Activated CD8-positive, alpha-beta T cell treated with anti-CD3 and anti-CD28 coated beads, Interleukin-2, amount 10 ng/mL, durations not matched to agents 7 days and 5 days (primary cell): Measurements from ENCODE around the gene FANCC. TPM values are rescaled to one million over a fixed set of nuclear protein-coding genes. Genes with fewer than 3 reads are reported as not detected.
A peak's percentile ranks its signal among the peaks of the same experiment; 100 is the strongest.
"Not testable (repeated sequence)": the region's sequence is repeated elsewhere in the genome, so short reads cannot be mapped to it uniquely, and the experiment has no call there.

Experiments used
- ATAC-seq: fragments of 150-1000 bp; cut with Tn5 transposase; one replicate; pipeline ENCODE4 v1.10.0; 2021; ENCODE audit warnings: moderate library complexity
- CTCF ChIA-PET: fragments of 350-600 bp; sonication (Branson Sonifier 250); formaldehyde crosslinking; loops from one replicate; lab custom pipeline; 2021; ENCODE audit warnings: antibody characterized with exemption; lab: Charles Lee
- POLR2A ChIA-PET: fragments of 350-600 bp; sonication (Branson Sonifier 250); formaldehyde crosslinking; loops from one replicate; lab custom pipeline; 2021; ENCODE audit warnings: antibody characterized with exemption; lab: Charles Lee
- DNase-seq: peaks from one replicate; pipeline ENCODE4 v3.0.0-alpha.2; 2020
- H3K27ac Mint-ChIP-seq: one replicate; pipeline ENCODE4 v1.8.0; 2021; ENCODE audit warnings: mild to moderate bottlenecking, mixed read lengths
- H3K27me3 Mint-ChIP-seq: one replicate; pipeline ENCODE4 v1.8.0; 2021; ENCODE audit warnings: low read depth, mixed read lengths
- H3K36me3 Mint-ChIP-seq: one replicate; pipeline ENCODE4 v1.8.0; 2021; ENCODE audit warnings: low read depth, mixed read lengths
- H3K4me1 Mint-ChIP-seq: one replicate; pipeline ENCODE4 v1.8.0; 2021; ENCODE audit warnings: low read depth, mixed read lengths
- H3K4me3 Mint-ChIP-seq: one replicate; pipeline ENCODE4 v1.8.0; 2021; ENCODE audit warnings: mild to moderate bottlenecking, mixed read lengths
- H3K9me3 Mint-ChIP-seq: one replicate; pipeline ENCODE4 v1.8.0; 2022; ENCODE audit warnings: mixed read lengths; ENCODE audit not compliant: insufficient read depth
- total RNA-seq, 2 experiments: library from RNA; stranded (reverse); gene quantifications; one replicate each; pipeline ENCODE4 v1.2.3, GENCODE V29; 2021

The FANCC gene
- total RNA-seq, 2 experiments from 2014 or later = 18.2 to 19.0 TPM

DNA sequence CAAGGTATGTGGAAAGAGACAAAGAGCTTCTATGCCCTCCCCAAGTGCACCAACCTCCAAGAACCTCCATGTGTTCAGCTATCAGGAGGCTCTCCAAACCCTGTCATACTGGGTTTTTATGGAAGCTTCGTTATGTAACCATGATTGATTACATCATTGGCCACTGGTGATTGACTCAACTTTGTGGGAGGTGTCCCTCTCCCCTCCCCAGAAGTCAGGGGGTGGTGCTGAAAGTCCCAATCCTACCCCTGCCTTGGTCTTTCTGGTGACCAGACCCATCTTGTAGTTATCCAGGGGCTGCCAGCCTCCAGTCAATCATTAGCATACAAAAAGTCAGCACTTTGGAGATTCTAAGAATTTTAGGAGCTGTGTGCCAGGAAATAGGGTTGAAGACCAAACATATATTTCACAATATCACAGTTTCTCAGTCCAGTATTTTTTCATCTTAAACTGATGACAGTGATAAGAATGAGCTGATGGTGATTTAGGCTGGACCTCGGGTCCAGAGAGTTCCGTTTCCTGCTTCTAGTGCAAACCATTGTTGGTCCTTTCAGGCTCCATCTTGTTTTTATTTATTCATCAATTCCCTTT, 27.3 kb upstream of the FANCC start:
- no peaks in the 10 kb centered on the region for H3K9me3 Mint-ChIP-seq
- POLR2A ChIA-PET = no interaction called here

GRCh38 chr9:95343725-95344287, 26.3 kb upstream of the FANCC start:
- ATAC-seq = peak; percentile 53
- Mint-ChIP-seq H3K27ac (no peak overlapping the region), H3K4me1 (peaks cover 10% of the 10 kb centered on the region), H3K4me3 (no peak overlapping the region), H3K27me3 (peaks cover 19% of the 10 kb centered on the region), H3K9me3 (no peaks in the 10 kb centered on the region), H3K36me3 (no peaks in the 10 kb centered on the region)
- no peak for DNase-seq
- POLR2A ChIA-PET = no interaction called here
- CTCF ChIA-PET = interaction anchor here (1.8 kb wide), 1 partner anchor 7 kb away, joined by 7 read pairs; no protein-coding TSS in a partner anchor

More for the DNA sequence above, 27.3 kb upstream of the FANCC start:
- ATAC-seq (no peak), DNase-seq (no peak)
- no peak overlapping the region for H3K4me3 Mint-ChIP-seq
- peaks cover 25% of the 10 kb centered on the region for H3K27me3 Mint-ChIP-seq
- CTCF ChIA-PET = interaction anchor here (0.7 to 1.8 kb wide), 2 partner anchors 8 to 534 kb away, joined by 3 to 7 read pairs; no protein-coding TSS in a partner anchor
- peaks cover 14% of the 10 kb centered on the region for H3K4me1 Mint-ChIP-seq
- no peak overlapping the region for H3K27ac Mint-ChIP-seq
- no peaks in the 10 kb centered on the region for H3K36me3 Mint-ChIP-seq

GRCh38 chr9:95342571-95342970, 25.1 kb upstream of the FANCC start:
- Mint-ChIP-seq H3K27me3 (peaks cover 13% of the 10 kb centered on the region), H3K36me3 (no peaks in the 10 kb centered on the region), H3K4me3 (no peak overlapping the region), H3K9me3 (peaks cover 4% of the 10 kb centered on the region), H3K4me1 (peaks cover 10% of the 10 kb centered on the region), H3K27ac (no peak overlapping the region)
- ATAC-seq (no peak), DNase-seq (no peak)
- CTCF ChIA-PET = no interaction called here
- POLR2A ChIA-PET = no interaction called here

- peaks cover 4% of the 10 kb centered on the region for H3K9me3 Mint-ChIP-seq
- peaks cover 10% of the 10 kb centered on the region for H3K4me1 Mint-ChIP-seq
- DNase-seq = no peak
- no peak for ATAC-seq
- H3K27me3 Mint-ChIP-seq = peaks cover 8% of the 10 kb centered on the region
- CTCF ChIA-PET = no interaction called here
- no peaks in the 10 kb centered on the region for H3K36me3 Mint-ChIP-seq
- H3K4me3 Mint-ChIP-seq = no peak overlapping the region
- no peak overlapping the region for H3K27ac Mint-ChIP-seq
- POLR2A ChIA-PET = no interaction called here
These were observed 23.9 kb upstream of the FANCC start for GRCh38 chr9:95341293-95341962.

GRCh38 chr9:95338243-95338642, 20.7 kb upstream of the FANCC start:
- CTCF ChIA-PET = no interaction called here
- H3K27ac Mint-ChIP-seq = no peak overlapping the region
- peaks cover 4% of the 10 kb centered on the region for H3K9me3 Mint-ChIP-seq
- no peak for ATAC-seq
- POLR2A ChIA-PET = interaction anchor here (0.6 kb wide), 1 partner anchor 349 kb away, joined by 3 read pairs; no protein-coding TSS in a partner anchor
- DNase-seq = no peak
- H3K4me1 Mint-ChIP-seq = peaks cover under 1% of the 10 kb centered on the region
- peaks cover 11% of the 10 kb centered on the region for H3K27me3 Mint-ChIP-seq
- no peak overlapping the region for H3K4me3 Mint-ChIP-seq
- no peaks in the 10 kb centered on the region for H3K36me3 Mint-ChIP-seq

GRCh38 chr9:95336281-95336680, 18.8 kb upstream of the FANCC start:
- ChIA-PET CTCF (interaction anchor here (0.7 to 1.3 kb wide), 3 partner anchors 9 to 169 kb away, joined by 3 to 7 read pairs (median 3); no protein-coding TSS in a partner anchor), POLR2A (interaction anchor here (0.6 kb wide), 1 partner anchor 343 kb away, joined by 3 read pairs; no protein-coding TSS in a partner anchor)
- no peak overlapping the region for H3K4me3 Mint-ChIP-seq
- DNase-seq = no peak
- H3K27me3 Mint-ChIP-seq = peaks cover 9% of the 10 kb centered on the region
- H3K4me1 Mint-ChIP-seq = no peaks in the 10 kb centered on the region
- ATAC-seq = no peak
- H3K36me3 Mint-ChIP-seq = no peaks in the 10 kb centered on the region
- no peak overlapping the region for H3K27ac Mint-ChIP-seq
- H3K9me3 Mint-ChIP-seq = peaks cover 4% of the 10 kb centered on the region

GRCh38 chr9:95333426-95333825, 15.9 kb upstream of the FANCC start:
- Mint-ChIP-seq H3K4me1 (no peaks in the 10 kb centered on the region), H3K36me3 (no peaks in the 10 kb centered on the region), H3K27ac (no peak overlapping the region), H3K9me3 (peaks cover under 1% of the 10 kb centered on the region), H3K4me3 (no peak overlapping the region), H3K27me3 (peaks cover 9% of the 10 kb centered on the region)
- DNase-seq (no peak), ATAC-seq (no peak)
- ChIA-PET CTCF (interaction anchor here (0.7 kb wide), 1 partner anchor 32 kb away, joined by 3 read pairs; no protein-coding TSS in a partner anchor), POLR2A (no interaction called here)

DNA sequence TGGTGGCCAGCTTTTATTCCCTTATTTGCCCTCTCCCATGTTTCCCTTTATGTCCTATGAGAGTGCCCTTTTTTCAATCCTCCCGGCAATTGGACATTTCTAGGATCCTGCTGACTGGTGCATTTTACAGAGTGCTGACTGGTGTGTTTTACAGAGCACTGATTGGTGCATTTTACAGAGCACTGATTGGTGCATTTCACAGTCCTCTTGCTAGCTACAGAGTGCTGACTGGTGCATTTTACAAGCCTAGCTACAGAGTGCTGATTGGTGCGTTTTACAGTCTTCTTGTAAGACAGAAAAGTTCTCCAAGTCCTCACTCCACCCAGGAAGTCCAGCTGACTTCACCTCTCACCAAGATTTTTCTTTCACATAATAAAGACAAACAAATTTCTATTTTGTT, 15.4 kb upstream of the FANCC start:
- no peak overlapping the region for H3K4me3 Mint-ChIP-seq
- no peaks in the 10 kb centered on the region for H3K36me3 Mint-ChIP-seq
- no peaks in the 10 kb centered on the region for H3K4me1 Mint-ChIP-seq
- ATAC-seq (no peak), DNase-seq (no peak)
- peaks cover 9% of the 10 kb centered on the region for H3K27me3 Mint-ChIP-seq
- ChIA-PET CTCF (interaction anchor here (0.7 kb wide), 1 partner anchor 32 kb away, joined by 3 read pairs; no protein-coding TSS in a partner anchor), POLR2A (no interaction called here)
- no peaks in the 10 kb centered on the region for H3K9me3 Mint-ChIP-seq
- H3K27ac Mint-ChIP-seq = no peak overlapping the region

DNA sequence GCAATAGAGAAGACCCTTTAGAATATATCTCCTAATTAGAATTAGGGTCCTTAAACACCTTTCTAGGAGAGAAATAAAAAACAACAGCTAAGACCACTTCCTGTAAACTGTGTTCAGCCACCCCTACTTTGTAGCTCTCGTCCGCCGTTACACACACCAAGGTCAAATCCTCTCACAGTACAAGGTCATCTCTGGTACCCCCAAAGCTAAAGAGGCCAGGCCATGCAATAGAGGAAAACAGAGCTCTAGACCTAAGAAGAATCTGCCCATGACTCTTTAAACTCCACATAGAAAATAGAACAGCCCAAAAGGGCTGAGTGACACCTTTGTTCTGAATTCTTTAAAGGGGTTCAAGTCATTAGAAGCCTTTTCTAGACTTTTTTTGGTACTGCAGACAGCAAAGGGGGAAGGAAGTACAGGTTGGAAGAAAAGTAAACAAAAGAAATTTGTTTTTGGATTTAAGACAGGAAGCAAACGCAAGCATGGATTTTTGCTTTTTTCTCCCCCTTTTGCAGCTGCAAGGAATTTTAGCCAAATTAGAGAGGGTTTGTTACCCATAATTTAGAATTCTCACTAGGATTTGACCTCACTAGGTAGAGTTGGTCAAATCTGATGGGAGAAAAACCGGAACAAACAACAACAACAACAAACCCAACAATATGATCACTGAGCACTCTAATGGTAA, 13.4 kb upstream of the FANCC start:
- Mint-ChIP-seq H3K36me3 (peaks cover 2% of the 10 kb centered on the region), H3K9me3 (peaks cover 10% of the 10 kb centered on the region), H3K27me3 (peaks cover 7% of the 10 kb centered on the region), H3K4me1 (no peaks in the 10 kb centered on the region), H3K4me3 (no peak overlapping the region), H3K27ac (no peak overlapping the region)
- DNase-seq (no peak), ATAC-seq (no peak)
- ChIA-PET POLR2A (no interaction called here), CTCF (no interaction called here)

- H3K4me1 Mint-ChIP-seq, H3K27me3 Mint-ChIP-seq, CTCF ChIA-PET, DNase-seq, ATAC-seq, H3K36me3 Mint-ChIP-seq, H3K27ac Mint-ChIP-seq, H3K4me3 Mint-ChIP-seq, POLR2A ChIA-PET: not testable (repeated sequence)
- peaks cover 19% of the 10 kb centered on the region for H3K9me3 Mint-ChIP-seq
These were observed 11.6 kb upstream of the FANCC start for GRCh38 chr9:95329061-95329460.

- Mint-ChIP-seq H3K4me3 (no peak overlapping the region), H3K4me1 (no peaks in the 10 kb centered on the region), H3K27me3 (peaks cover 6% of the 10 kb centered on the region), H3K9me3 (peaks cover 21% of the 10 kb centered on the region), H3K27ac (no peak overlapping the region), H3K36me3 (peaks cover 5% of the 10 kb centered on the region)
- POLR2A ChIA-PET = no interaction called here
- CTCF ChIA-PET = no interaction called here
- no peak for DNase-seq
- no peak for ATAC-seq
These were observed 9.8 kb upstream of the FANCC start for GRCh38 chr9:95327239-95327865.
